ENCODE measurements around the gene CCDC85B. TPM values are rescaled to one million over a fixed set of nuclear protein-coding genes. Genes with fewer than 3 reads are reported as not detected.

Gene CCDC85B
- total and polyA plus RNA-seq, 2 of the 8 experiments (the other 6 are each of a cell fraction or from before 2014, with no cell fraction given), result 19.8 to 30.8 TPM

- WGBS, 2 experiments (ENCODE audit: extremely low coverage in 1 of 2, insufficient coverage in 1 of 2, insufficient read length in 1 of 2, insufficient replicate concordance in 2 of 2, low coverage in 1 of 2, low lambda C conversion rate in 2 of 2, missing lambda C conversion rate in 1 of 2), result 90% methylated on average over 28 of the region's 30 CpGs; no CpG with 5 or more reads in 1 of the 2 experiments
- FAIRE-seq (no peak), DNase-seq (ENCODE audit: low read depth in 1 of 2, low spot score in 2 of 2) (no peak)
- peaks cover 0 to 1% of the 10 kb centered on the region in 2 experiments; a peak in 1 of 4 replicates for H3K79me2 ChIP-seq (ENCODE audit: control insufficient read depth in 1 of 2, insufficient read depth in 2 of 2, low read length in 2 of 2)
- H3K9ac ChIP-seq (replicated peaks in 1 of 4; ENCODE audit: extremely low read depth in 1 of 4, low read depth in 3 of 4, low read length in 3 of 4), result no peak overlapping the region
- no peaks in the 10 kb centered on the region for H3K27me3 ChIP-seq (replicated peaks in 1 of 4; ENCODE audit: control insufficient read depth in 3 of 4, extremely low read depth in 1 of 4, insufficient read depth in 3 of 4, low read length in 3 of 4)
- H3K56ac ChIP-seq (replicated peaks; ENCODE audit: insufficient read length, low read depth, low read length), result no peak overlapping the region
- no peak overlapping the region for H2BK5ac ChIP-seq (ENCODE audit: low read depth, low read length)
- no peak overlapping the region for H3K4ac ChIP-seq (replicated peaks; ENCODE audit: insufficient read length, low read depth, low read length)
- no peak overlapping the region for H4K8ac ChIP-seq (ENCODE audit: extremely low read depth, insufficient read depth, low read length)
- no peaks in the 10 kb centered on the region for H3K9me3 ChIP-seq (ENCODE audit: insufficient read depth in 2 of 2, low read depth in 1 of 2, low read length in 1 of 2)
- no peak overlapping the region for H3K23ac ChIP-seq (ENCODE audit: insufficient read length)
- no peak overlapping the region for H2AFZ ChIP-seq (ENCODE audit: low read length)
- no peak overlapping the region for H3K14ac ChIP-seq (ENCODE audit: insufficient read length)
- CTCF ChIA-PET (ENCODE audit: partially characterized antibody), result interaction anchor here (0.7 to 19.6 kb wide), 14 partner anchors 10 to 171 kb away, joined by 3 to 283 read pairs (median 30); partner anchors contain the start of genes CCDC85B, CFL1, EFEMP2 and FOSL1
- H2AK5ac ChIP-seq (ENCODE audit: low read depth, low read length), result no peak overlapping the region
- H3K4me2 ChIP-seq (ENCODE audit: insufficient read depth in 1 of 2, low read depth in 2 of 2, low read length in 2 of 2), result no peak overlapping the region
- no peak overlapping the region for H2BK120ac ChIP-seq (replicated peaks; ENCODE audit: low read depth, low read length)
- H3K4me1 ChIP-seq (replicated peaks in 1 of 4; ENCODE audit: control insufficient read depth in 3 of 4, insufficient read depth in 4 of 4, low read length in 3 of 4), result peaks cover 0 to 3% (median 2%) of the 10 kb centered on the region in 4 experiments; a peak in 4 of 7 replicates
- peaks cover 8 to 22% (median 18%) of the 10 kb centered on the region in 4 experiments; a peak in 7 of 8 replicates for H3K36me3 ChIP-seq (ENCODE audit: control insufficient read depth in 2 of 4, insufficient read depth in 4 of 4, low read length in 3 of 4)
- H2BK15ac ChIP-seq (ENCODE audit: low read length), result no peak overlapping the region
- H2BK12ac ChIP-seq (ENCODE audit: low read depth, low read length), result no peak overlapping the region
- no peak overlapping the region for H4K5ac ChIP-seq (ENCODE audit: insufficient read length, low read depth, low read length)
- peaks cover 5 to 6% of the 10 kb centered on the region in 2 experiments for H4K20me1 ChIP-seq (replicated peaks in 1 of 2; ENCODE audit: control insufficient read depth in 1 of 2, insufficient read depth in 2 of 2, low read length in 2 of 2)
- H3K27ac ChIP-seq (ENCODE audit: low read depth, low read length), result no peak overlapping the region
- H3K4me3 ChIP-seq (ENCODE audit: extremely low read depth in 1 of 4, insufficient read depth in 2 of 4, low read depth in 3 of 4, low read length in 4 of 4), result no peak overlapping the region
- no peaks in the 10 kb centered on the region for H3K79me1 ChIP-seq (ENCODE audit: low read depth, low read length)
- no peak overlapping the region for H3K18ac ChIP-seq (ENCODE audit: extremely low read depth, low read length)
- H4K91ac ChIP-seq (replicated peaks; ENCODE audit: insufficient read length, low read length), result no peak overlapping the region
- POLR2A ChIA-PET (ENCODE audit: partially characterized antibody), result interaction anchor here (1.1 to 39.7 kb wide), 5 partner anchors 8 to 163 kb away, joined by 3 to 1071 read pairs (median 6); partner anchors contain the start of genes BANF1, CCDC85B, CFL1 and EFEMP2
- H3K23me2 ChIP-seq (ENCODE audit: low read depth, low read length), result peaks cover under 1% of the 10 kb centered on the region; the same call in 1 of the 2 replicates
- H2BK20ac ChIP-seq (ENCODE audit: low read length), result no peak overlapping the region
- TF ChIP-seq SUZ12 (IDR thresholded peaks at IDR 0.05; ENCODE audit: low read length) (no peak), KDM1A (IDR thresholded peaks at IDR 0.05; ENCODE audit: borderline replicate concordance, low read length) (no peak), EGR1 (IDR thresholded peaks at IDR 0.05; ENCODE audit: borderline replicate concordance, low read depth, low read length) (no peak), BRCA1 (IDR thresholded peaks at IDR 0.05; ENCODE audit: low read depth, low read length) (no peak), CHD2 (IDR thresholded peaks at IDR 0.05; ENCODE audit: low read length) (no peak), SP2 (IDR thresholded peaks at IDR 0.05; ENCODE audit: low read length) (no peak), EZH2 (IDR thresholded peaks at IDR 0.05; ENCODE audit: low read depth, low read length, severe bottlenecking) (no peak), MAX (IDR thresholded peaks at IDR 0.05) (no peak), CTBP2 (IDR thresholded peaks at IDR 0.05; ENCODE audit: borderline replicate concordance, insufficient read depth, insufficient read length, low read length) (no peak), CBX5 (IDR thresholded peaks at IDR 0.05; ENCODE audit: low read depth, low read length) (no peak), NANOG (IDR thresholded peaks at IDR 0.05; ENCODE audit: insufficient read depth, low read depth, low read length, poor library complexity, severe bottlenecking) (no peak)
These were observed 8.1 kb upstream of the CCDC85B start for GRCh38 chr11:65882120-65883057.

Data from H1 (cell line).